Adrenal gland (tissue), 12 donors: ENCODE measurements around the gene EIF2A. TPM values are rescaled to one million over a fixed set of nuclear protein-coding genes. Genes with fewer than 3 reads are reported as not detected.

Experiments
- DNase-seq, 7 donors: peaks; one replicate each; pipeline ENCODE4 v3.0.0-alpha.2; 2019 to 2020
- H3K27ac ChIP-seq, 5 donors: fragments of 200-600 bp; sonication (generic) in 4 of 5; 1 replicate in 3 of 5; 2 replicates in 2 of 5; pipeline versions ENCODE4 v1.5.1 to v1.8.0; 2016 to 2020; ENCODE audit warnings: mild to moderate bottlenecking in 1 of 5
- H3K27me3 ChIP-seq: fragments of 200-600 bp; 2 replicates; pipeline ENCODE4 v1.8.0; 2021
- H3K36me3 ChIP-seq, 2 donors: fragments of 200-600 bp; replicated peaks in 1 of 2; 1 replicate in 1 of 2; 2 replicates in 1 of 2; pipeline versions ENCODE4 v1.5.1 to v1.8.0; 2018 to 2022
- H3K4me1 ChIP-seq, 2 donors: fragments of 200-600 bp; replicated peaks in 1 of 2; 1 replicate in 1 of 2; 2 replicates in 1 of 2; pipeline versions ENCODE4 v1.5.1 to v1.8.0; 2018 to 2021
- H3K4me3 ChIP-seq, 4 donors: fragments of 200-600 bp; sonication (generic) in 3 of 4; one replicate each; pipeline ENCODE4 v1.5.1; 2016 to 2018
- H3K9me3 ChIP-seq, 3 donors: fragments of 200-600 bp; sonication (generic) in 1 of 3; replicated peaks in 1 of 3; 1 replicate in 2 of 3; 2 replicates in 1 of 3; pipeline versions ENCODE4 v1.5.1 to v1.8.0; 2016 to 2021
- CTCF ChIP-seq, 6 experiments: fragments of 450-650 bp in 4 of 6; fragments of 200-600 bp in 2 of 6; sonication (generic) in 1 of 6; IDR thresholded peaks; 1 replicate in 5 of 6; 2 replicates in 1 of 6; pipeline versions ENCODE4 v1.5.1 to v1.8.0; 2016 to 2021; ENCODE audit warnings: antibody characterized with exemption in 6 of 6, mild to moderate bottlenecking in 2 of 6, moderate library complexity in 1 of 6
- POLR2A ChIP-seq, 2 donors: fragments of 450-650 bp; IDR thresholded peaks; one replicate each; pipeline ENCODE4 v1.6.1; 2017; ENCODE audit warnings: antibody characterized with exemption in 2 of 2, mild to moderate bottlenecking in 2 of 2, moderate library complexity in 1 of 2
- WGBS, 4 donors: extraction: QIAGEN DNeasy Blood & Tissue Kit in 2 of 4; methylation state at CpG; one replicate each; pipeline versions ENCODE4 v1.1.5 to v1.1.7; 2013 to 2017; 5-methylcytosine and 5-hydroxymethylcytosine counted together
- intact Hi-C, 2 donors: fragments of 100-400 bp; cut with DNase I; formaldehyde crosslinking; loops; one replicate each; pipeline versions ENCODE4 v1.14.1 to v1.15.0; 2022 to 2023
- polyA plus RNA-seq, 3 donors: library from polyadenylated mRNA; stranded (reverse); fragments of 200-250 nt in 2 of 3; fragments of 350-450 nt in 1 of 3; fragmentation: Illumina TruSeq in 1 of 3; extraction: RNeasy Lipid Tissue Mini Kit (QIAGEN cat#74804) in 1 of 3; gene quantifications; one replicate each; pipeline ENCODE4 v1.2.3, GENCODE V29; 2013 to 2014
- total RNA-seq, 9 donors: library from RNA; depleted of rRNA in 4 of 9; stranded (reverse); fragments of >200 nt in 4 of 9; fragments of 120-200 nt in 1 of 9; fragmentation: NEBNext Ultra II Directional in 1 of 9; extraction: Animal tissue kit (Norgen Biotek cat#: 25700) in 1 of 9; gene quantifications; one replicate each; pipeline versions ENCODE4 v1.1.0 to v1.2.4, GENCODE V29; 2013 to 2023
- donor health status: healthy with polysubstance abuse.
- donor health status: Bipolar disorder and iron deficiency.
- donor health status: DM: yes; HTN: yes; CAD: no.
- donor health status: DM: no; HTN: no; CAD: no.
- donor health status: DM: no; HTN: no; CAD: no.
- donor health status: DM: yes; HTN: yes; CAD: no.

Gene EIF2A
- total and polyA plus RNA-seq, 12 donors = 62.3 to 178 (median 74.8) TPM

- Histone ChIP-seq H3K4me3 (no peak overlapping the region), H3K36me3 (peaks cover 0 to 17% of the 10 kb centered on the region in 2 donors), H3K9me3 (no peaks in the 10 kb centered on the region), H3K27me3 (no peaks in the 10 kb centered on the region), H3K27ac (no peak overlapping the region), H3K4me1 (no peaks in the 10 kb centered on the region)
- DNase-seq = no peak
- intact Hi-C loops = no loop called here
- no peak for TF ChIP-seq CTCF (IDR thresholded peaks at IDR 0.05)
- TF ChIP-seq POLR2A (IDR thresholded peaks at IDR 0.05) = no peak
- 49 to 73% (median 65%) methylated on average over 4 to 9 of the region's 9 CpGs for WGBS, 4 donors
Measured at GRCh38 chr3:150588027-150588830, 41.6 kb downstream of the EIF2A start.

- H3K36me3 ChIP-seq = peaks cover 0 to 6% of the 10 kb centered on the region in 2 donors
- H3K27me3 ChIP-seq = no peaks in the 10 kb centered on the region
- H3K9me3 ChIP-seq = no peaks in the 10 kb centered on the region
- no peak for DNase-seq
- WGBS, 4 donors = 73 to 82% (median 80%) methylated on average over 5 to 6 of the region's 6 CpGs
- H3K27ac ChIP-seq = no peak overlapping the region
- no peaks in the 10 kb centered on the region for H3K4me1 ChIP-seq
- H3K4me3 ChIP-seq = no peak overlapping the region
- TF ChIP-seq CTCF (IDR thresholded peaks at IDR 0.05) (no peak), POLR2A (IDR thresholded peaks at IDR 0.05) (no peak)
- intact Hi-C loops = no loop called here
Measured at GRCh38 chr3:150589759-150590158, 43.2 kb downstream of the EIF2A start.

GRCh38 chr3:150594150-150594549, 47.6 kb downstream of the EIF2A start:
- WGBS, 4 donors = 79 to 92% (median 86%) methylated on average over 4 of the region's 4 CpGs
- no peak for DNase-seq
- no peaks in the 10 kb centered on the region for H3K9me3 ChIP-seq
- H3K27ac ChIP-seq = no peak overlapping the region
- H3K4me1 ChIP-seq = peaks cover 0 to 1% of the 10 kb centered on the region in 2 donors
- no peaks in the 10 kb centered on the region for H3K36me3 ChIP-seq
- intact Hi-C loops = no loop called here
- TF ChIP-seq CTCF (IDR thresholded peaks at IDR 0.05) = no peak
- no peak for TF ChIP-seq POLR2A (IDR thresholded peaks at IDR 0.05)
- H3K27me3 ChIP-seq = no peaks in the 10 kb centered on the region
- no peak overlapping the region for H3K4me3 ChIP-seq

GRCh38 chr3:150597646-150598045, 51.1 kb downstream of the EIF2A start:
- H3K4me1 ChIP-seq = peaks cover 10 to 12% of the 10 kb centered on the region in 2 donors
- intact Hi-C loops = no loop called here
- no peaks in the 10 kb centered on the region for H3K9me3 ChIP-seq
- no peak overlapping the region for H3K27ac ChIP-seq
- no peak for DNase-seq
- no peak overlapping the region for H3K4me3 ChIP-seq
- 80 to 90% (median 86%) methylated on average over 4 of the region's 4 CpGs for WGBS, 4 donors
- H3K27me3 ChIP-seq = no peaks in the 10 kb centered on the region
- TF ChIP-seq CTCF (IDR thresholded peaks at IDR 0.05) = no peak
- TF ChIP-seq POLR2A (IDR thresholded peaks at IDR 0.05) = no peak
- no peaks in the 10 kb centered on the region for H3K36me3 ChIP-seq
